Spleen (tissue), 11 donors: ENCODE results near the gene CCDC90B. TPM values are rescaled to one million over a fixed set of nuclear protein-coding genes. Genes with fewer than 3 reads are reported as not detected.

Source experiments
- DNase-seq: peaks from one replicate; pipeline ENCODE4 v3.0.0-alpha.2; 2020
- H3K27ac ChIP-seq, 8 donors: fragments of 200-600 bp; sonication (generic) in 7 of 8; 1 replicate in 4 of 8; 2 replicates in 4 of 8; pipeline versions ENCODE4 v1.5.0 to v1.8.0; 2016 to 2021; ENCODE audit warnings: inconsistent platforms in 4 of 8, mild to moderate bottlenecking in 4 of 8, moderate library complexity in 1 of 8
- H3K27me3 ChIP-seq, 7 donors: fragments of 200-600 bp; sonication (generic) in 6 of 7; replicated peaks in 1 of 7; 1 replicate in 4 of 7; 2 replicates in 3 of 7; pipeline versions ENCODE4 v1.5.0 to v1.8.0; 2016 to 2021; ENCODE audit warnings: inconsistent platforms in 3 of 7, mild to moderate bottlenecking in 1 of 7
- H3K36me3 ChIP-seq, 6 donors: fragments of 200-600 bp; sonication (generic) in 5 of 6; 1 replicate in 4 of 6; 2 replicates in 2 of 6; pipeline versions ENCODE4 v1.5.0 to v1.8.0; 2016 to 2021; ENCODE audit warnings: inconsistent platforms in 2 of 6
- H3K4me1 ChIP-seq, 6 donors: fragments of 200-600 bp; sonication (generic) in 5 of 6; 1 replicate in 3 of 6; 2 replicates in 3 of 6; pipeline versions ENCODE4 v1.5.0 to v1.8.0; 2016 to 2021; ENCODE audit warnings: inconsistent platforms in 3 of 6
- H3K4me3 ChIP-seq, 8 donors: fragments of 200-600 bp; sonication (generic) in 7 of 8; 1 replicate in 4 of 8; 2 replicates in 4 of 8; pipeline versions ENCODE4 v1.5.0 to v1.8.0; 2016 to 2021; ENCODE audit warnings: inconsistent platforms in 4 of 8, mild to moderate bottlenecking in 4 of 8, moderate library complexity in 2 of 8
- H3K9me3 ChIP-seq, 8 donors: fragments of 200-600 bp; sonication (generic) in 7 of 8; 1 replicate in 4 of 8; 2 replicates in 4 of 8; pipeline versions ENCODE4 v1.5.0 to v1.8.0; 2016 to 2021; ENCODE audit warnings: inconsistent platforms in 4 of 8
- POLR2A ChIP-seq, 3 donors: fragments of 450-650 bp; IDR thresholded peaks; one replicate each; pipeline ENCODE4 v1.5.1; 2017; ENCODE audit warnings: antibody characterized with exemption in 3 of 3, mild to moderate bottlenecking in 1 of 3
- POLR2AphosphoS5 ChIP-seq, 3 donors: sonication (generic); formaldehyde crosslinking; IDR thresholded peaks; one replicate each; pipeline ENCODE4 v1.5.1; 2017; ENCODE audit warnings: antibody characterized with exemption in 3 of 3
- WGBS, 5 donors: extraction: QIAGEN DNeasy Blood & Tissue Kit in 3 of 5; methylation state at CpG; one replicate each; pipeline versions ENCODE4 v1.1.5 to v1.1.7; 2013 to 2018; 5-methylcytosine and 5-hydroxymethylcytosine counted together
- intact Hi-C: fragments of 100-400 bp; cut with DNase I; formaldehyde crosslinking; loops from one replicate; pipeline ENCODE4 v1.15.0; 2023; ENCODE audit warnings: low total_unique reads
- polyA plus RNA-seq, 3 donors: library from polyadenylated mRNA; stranded (reverse); fragments of 200-250 nt; gene quantifications; one replicate each; pipeline ENCODE4 v1.2.1, GENCODE V29; 2013
- total RNA-seq, 7 donors: library from RNA; depleted of rRNA in 3 of 7; stranded (reverse); fragments of >200 nt in 3 of 7; fragmentation: NEBNext Ultra II Directional in 4 of 7; extraction: Animal tissue kit (Norgen Biotek cat#: 25700) in 4 of 7; gene quantifications; one replicate each; pipeline versions ENCODE4 v1.1.0 to v1.2.1, GENCODE V29; 2016 to 2021
- TF ChIP-seq, protein P1 (sequence below), 11 experiments: fragments of 200-600 bp in 7 of 11; fragments of 450-650 bp in 4 of 11; sonication (generic) in 4 of 11; IDR thresholded peaks in 8 of 11; conservative IDR thresholded peaks in 3 of 11; 1 replicate in 7 of 11; 2 replicates in 4 of 11; pipeline versions ENCODE4 v1.4.0 to v1.8.0; 2016 to 2021; ENCODE audit warnings: antibody characterized with exemption in 11 of 11, inconsistent platforms in 4 of 11, mild to moderate bottlenecking in 1 of 11
- donor health status: healthy with polysubstance abuse.
- donor health status: DM: no; HTN: no; CAD: no; lungs with moderate emphysema.
- donor health status: DM: no; HTN: no; CAD: no.
- donor health status: Bipolar disorder and iron deficiency.
- donor health status: healthy.
- donor health status: DM: no; HTN: no; CAD: no.
- donor health status: DM: yes; HTN: yes; CAD: no.

Gene CCDC90B
- total and polyA plus RNA-seq, 10 donors: 26.6 to 54.5 (median 36.6) TPM

GRCh38 chr11:83265331-83265730 lies 20.8 kb downstream of the CCDC90B start:
- Histone ChIP-seq H3K27me3 (no peaks in the 10 kb centered on the region), H3K27ac (no peak overlapping the region), H3K4me3 (no peak overlapping the region), H3K4me1 (no peaks in the 10 kb centered on the region), H3K36me3 (peaks cover 0 to 99% (median 53%) of the 10 kb centered on the region in 6 donors), H3K9me3 (no peaks in the 10 kb centered on the region)
- no peak for TF ChIP-seq POLR2A (IDR thresholded peaks at IDR 0.05)
- TF ChIP-seq, protein P1, sequence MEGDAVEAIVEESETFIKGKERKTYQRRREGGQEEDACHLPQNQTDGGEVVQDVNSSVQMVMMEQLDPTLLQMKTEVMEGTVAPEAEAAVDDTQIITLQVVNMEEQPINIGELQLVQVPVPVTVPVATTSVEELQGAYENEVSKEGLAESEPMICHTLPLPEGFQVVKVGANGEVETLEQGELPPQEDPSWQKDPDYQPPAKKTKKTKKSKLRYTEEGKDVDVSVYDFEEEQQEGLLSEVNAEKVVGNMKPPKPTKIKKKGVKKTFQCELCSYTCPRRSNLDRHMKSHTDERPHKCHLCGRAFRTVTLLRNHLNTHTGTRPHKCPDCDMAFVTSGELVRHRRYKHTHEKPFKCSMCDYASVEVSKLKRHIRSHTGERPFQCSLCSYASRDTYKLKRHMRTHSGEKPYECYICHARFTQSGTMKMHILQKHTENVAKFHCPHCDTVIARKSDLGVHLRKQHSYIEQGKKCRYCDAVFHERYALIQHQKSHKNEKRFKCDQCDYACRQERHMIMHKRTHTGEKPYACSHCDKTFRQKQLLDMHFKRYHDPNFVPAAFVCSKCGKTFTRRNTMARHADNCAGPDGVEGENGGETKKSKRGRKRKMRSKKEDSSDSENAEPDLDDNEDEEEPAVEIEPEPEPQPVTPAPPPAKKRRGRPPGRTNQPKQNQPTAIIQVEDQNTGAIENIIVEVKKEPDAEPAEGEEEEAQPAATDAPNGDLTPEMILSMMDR (IDR thresholded peaks at IDR 0.05 in 8 of 11, conservative IDR thresholded peaks at IDR 0.05 in 3 of 11): no peak
- TF ChIP-seq POLR2AphosphoS5 (IDR thresholded peaks at IDR 0.05): no peak
- intact Hi-C loops: no loop called here
- 93 to 100% (median 98%) methylated on average over 1 of the region's 1 CpG for WGBS, 5 donors
- DNase-seq: no peak

- Histone ChIP-seq H3K27me3 (no peaks in the 10 kb centered on the region), H3K4me1 (no peaks in the 10 kb centered on the region), H3K27ac (no peak overlapping the region), H3K36me3 (peaks cover 0 to 90% (median 52%) of the 10 kb centered on the region in 6 donors), H3K9me3 (no peaks in the 10 kb centered on the region), H3K4me3 (no peak overlapping the region)
- TF ChIP-seq POLR2AphosphoS5 (IDR thresholded peaks at IDR 0.05) (no peak), POLR2A (IDR thresholded peaks at IDR 0.05) (no peak)
- TF ChIP-seq, protein P1 (IDR thresholded peaks at IDR 0.05 in 8 of 11, conservative IDR thresholded peaks at IDR 0.05 in 3 of 11): no peak
- DNase-seq: no peak
- intact Hi-C loops: no loop called here
- 100% methylated on average over 1 of the region's 1 CpG for WGBS, 5 donors
Observed at GRCh38 chr11:83259559-83259958, 26.6 kb downstream of the CCDC90B start.

GRCh38 chr11:83257761-83258168 lies 28.4 kb downstream of the CCDC90B start:
- no peak overlapping the region for H3K27ac ChIP-seq
- TF ChIP-seq, protein P1 (IDR thresholded peaks at IDR 0.05 in 8 of 11, conservative IDR thresholded peaks at IDR 0.05 in 3 of 11): no peak
- TF ChIP-seq POLR2A (IDR thresholded peaks at IDR 0.05) (no peak), POLR2AphosphoS5 (IDR thresholded peaks at IDR 0.05) (no peak)
- DNase-seq: no peak
- H3K4me3 ChIP-seq: no peak overlapping the region
- peaks cover 0 to 72% (median 35%) of the 10 kb centered on the region in 6 donors for H3K36me3 ChIP-seq
- WGBS, 5 donors: 80 to 98% (median 87%) methylated on average over 3 of the region's 3 CpGs
- no peaks in the 10 kb centered on the region for H3K27me3 ChIP-seq
- no peaks in the 10 kb centered on the region for H3K4me1 ChIP-seq
- no peaks in the 10 kb centered on the region for H3K9me3 ChIP-seq
- intact Hi-C loops: no loop called here

GRCh38 chr11:83256602-83257340 lies 29.4 kb downstream of the CCDC90B start:
- WGBS, 5 donors: 62 to 92% (median 81%) methylated on average over 3 of the region's 3 CpGs
- DNase-seq: no peak
- intact Hi-C loops: no loop called here
- Histone ChIP-seq H3K4me1 (no peaks in the 10 kb centered on the region), H3K27me3 (no peaks in the 10 kb centered on the region), H3K9me3 (no peaks in the 10 kb centered on the region), H3K4me3 (no peak overlapping the region), H3K36me3 (peaks cover 0 to 62% (median 31%) of the 10 kb centered on the region in 6 donors), H3K27ac (no peak overlapping the region)
- TF ChIP-seq POLR2AphosphoS5 (IDR thresholded peaks at IDR 0.05): no peak
- TF ChIP-seq, protein P1 (IDR thresholded peaks at IDR 0.05 in 8 of 11, conservative IDR thresholded peaks at IDR 0.05 in 3 of 11): no peak
- no peak for TF ChIP-seq POLR2A (IDR thresholded peaks at IDR 0.05)
